ENCODE measurements around the gene PBX1. TPM values are rescaled to one million over a fixed set of nuclear protein-coding genes. Genes with fewer than 3 reads are reported as not detected.
A peak's percentile ranks its signal among the peaks of the same experiment; 100 is the strongest.

Gene PBX1
- polyA plus RNA-seq, 3 donors: 0.07 TPM; not detected in 2

DNA sequence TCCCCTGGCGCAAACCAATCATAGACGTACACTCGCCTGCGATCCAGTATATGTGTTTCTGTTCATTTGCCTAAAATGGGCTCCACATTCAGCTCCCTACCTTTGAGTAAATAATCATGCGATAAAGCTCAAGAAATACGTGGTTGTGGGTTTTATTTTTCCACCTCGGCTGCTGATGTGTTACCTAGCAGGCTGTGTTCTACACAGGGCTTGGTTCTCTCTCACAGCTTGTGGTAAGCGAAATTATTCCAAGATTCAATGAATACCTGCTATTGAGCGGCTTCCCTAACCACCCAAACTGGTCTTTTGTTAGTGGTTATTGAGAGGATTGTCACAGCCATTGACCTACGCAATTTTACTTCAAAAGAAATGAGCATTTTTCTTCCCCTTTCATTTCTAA, 180.2 kb downstream of the PBX1 start:
- Mint-ChIP-seq H3K36me3 (no peaks in the 10 kb centered on the region), H3K9me3 (peaks cover 0 to 2% (median 0%) of the 10 kb centered on the region in 7 donors), H3K27ac (no peak overlapping the region), H3K4me3 (no peak overlapping the region), H3K27me3 (ENCODE audit: low read depth in 3 of 3) (peaks cover 7 to 9% (median 8%) of the 10 kb centered on the region in 3 donors), H3K4me1 (no peaks in the 10 kb centered on the region)
- Histone ChIP-seq H3K4me2 (replicated peaks; ENCODE audit: extremely low read depth, low read length, poor library complexity, severe bottlenecking) (no peak overlapping the region), H4K20me1 (ENCODE audit: insufficient read depth, low read length) (no peaks in the 10 kb centered on the region), H2AFZ (ENCODE audit: insufficient read depth, low read depth, low read length, poor library complexity, severe bottlenecking) (no peak overlapping the region), H3K27me3 (ENCODE audit: control insufficient read depth in 2 of 2, insufficient read depth in 2 of 2, low read length in 2 of 2) (peaks cover 0 to 4% of the 10 kb centered on the region in 2 donors), H3K9ac (ENCODE audit: insufficient read depth, low read length, poor library complexity, severe bottlenecking) (no peak overlapping the region), H3K4me1 (ENCODE audit: control insufficient read depth in 1 of 2, insufficient read depth in 2 of 2, low read length in 2 of 2) (no peaks in the 10 kb centered on the region), H3K9me3 (replicated peaks in 1 of 2; ENCODE audit: control insufficient read depth in 1 of 2, insufficient read depth in 1 of 2, low read length in 2 of 2) (no peaks in the 10 kb centered on the region), H3K79me2 (ENCODE audit: insufficient read depth, low read length) (no peaks in the 10 kb centered on the region), H3K36me3 (replicated peaks in 1 of 2; ENCODE audit: control insufficient read depth in 1 of 2, insufficient read depth in 2 of 2, low read length in 2 of 2) (no peaks in the 10 kb centered on the region), H3K27ac (ENCODE audit: low read depth in 1 of 2, low read length in 2 of 2) (no peak overlapping the region), H3K4me3 (replicated peaks in 1 of 3; ENCODE audit: low read depth in 2 of 3, low read length in 3 of 3) (no peak overlapping the region)
- no peak for DNase-seq
- intact Hi-C loops (cut with micrococcal nuclease): no loop called here
- TF ChIP-seq, protein P1, sequence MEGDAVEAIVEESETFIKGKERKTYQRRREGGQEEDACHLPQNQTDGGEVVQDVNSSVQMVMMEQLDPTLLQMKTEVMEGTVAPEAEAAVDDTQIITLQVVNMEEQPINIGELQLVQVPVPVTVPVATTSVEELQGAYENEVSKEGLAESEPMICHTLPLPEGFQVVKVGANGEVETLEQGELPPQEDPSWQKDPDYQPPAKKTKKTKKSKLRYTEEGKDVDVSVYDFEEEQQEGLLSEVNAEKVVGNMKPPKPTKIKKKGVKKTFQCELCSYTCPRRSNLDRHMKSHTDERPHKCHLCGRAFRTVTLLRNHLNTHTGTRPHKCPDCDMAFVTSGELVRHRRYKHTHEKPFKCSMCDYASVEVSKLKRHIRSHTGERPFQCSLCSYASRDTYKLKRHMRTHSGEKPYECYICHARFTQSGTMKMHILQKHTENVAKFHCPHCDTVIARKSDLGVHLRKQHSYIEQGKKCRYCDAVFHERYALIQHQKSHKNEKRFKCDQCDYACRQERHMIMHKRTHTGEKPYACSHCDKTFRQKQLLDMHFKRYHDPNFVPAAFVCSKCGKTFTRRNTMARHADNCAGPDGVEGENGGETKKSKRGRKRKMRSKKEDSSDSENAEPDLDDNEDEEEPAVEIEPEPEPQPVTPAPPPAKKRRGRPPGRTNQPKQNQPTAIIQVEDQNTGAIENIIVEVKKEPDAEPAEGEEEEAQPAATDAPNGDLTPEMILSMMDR (IDR thresholded peaks at IDR 0.05): no peak
- WGBS (ENCODE audit: insufficient coverage): 100% methylated on average over 2 of the region's 10 CpGs

DNA sequence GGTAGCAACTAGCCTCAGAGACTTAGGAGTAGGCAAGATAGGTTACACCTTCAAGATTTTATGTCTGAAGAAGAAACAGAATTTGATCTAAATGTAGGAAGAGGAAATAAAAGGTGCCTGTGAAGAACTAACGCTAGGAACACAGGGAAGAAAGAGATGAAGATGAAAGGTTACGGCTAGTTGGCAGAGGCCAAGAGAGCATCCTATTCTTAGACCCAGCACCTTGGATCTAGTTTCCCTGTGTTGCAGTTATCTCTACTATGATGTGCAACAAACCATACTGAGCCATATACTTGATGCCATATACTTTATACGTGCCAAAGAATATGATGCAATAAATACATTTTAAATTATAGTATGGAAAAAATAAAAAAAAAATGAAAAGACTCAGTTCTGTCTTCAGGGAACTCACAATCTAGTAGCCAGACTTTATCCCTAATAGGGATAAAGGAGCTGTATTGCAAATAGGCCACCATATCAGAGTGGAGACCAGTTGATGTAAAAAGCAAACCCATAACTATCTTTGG, 181.1 kb downstream of the PBX1 start:
- peaks cover 7 to 11% (median 8%) of the 10 kb centered on the region in 3 donors for H3K27me3 Mint-ChIP-seq (ENCODE audit: low read depth in 3 of 3)
- H2AFZ ChIP-seq (ENCODE audit: insufficient read depth, low read depth, low read length, poor library complexity, severe bottlenecking): no peak overlapping the region

More for the DNA sequence above, 181.1 kb downstream of the PBX1 start:
- no peaks in the 10 kb centered on the region for H3K4me1 ChIP-seq (ENCODE audit: control insufficient read depth in 1 of 2, insufficient read depth in 2 of 2, low read length in 2 of 2)
- no peaks in the 10 kb centered on the region for H3K36me3 Mint-ChIP-seq
- no peak overlapping the region for H3K9ac ChIP-seq (ENCODE audit: insufficient read depth, low read length, poor library complexity, severe bottlenecking)
- intact Hi-C loops (cut with micrococcal nuclease): no loop called here
- no peaks in the 10 kb centered on the region for H3K36me3 ChIP-seq (replicated peaks in 1 of 2; ENCODE audit: control insufficient read depth in 1 of 2, insufficient read depth in 2 of 2, low read length in 2 of 2)
- no peak overlapping the region for H3K27ac ChIP-seq (ENCODE audit: low read depth in 1 of 2, low read length in 2 of 2)
- peaks cover 0 to 4% of the 10 kb centered on the region in 2 donors for H3K27me3 ChIP-seq (ENCODE audit: control insufficient read depth in 2 of 2, insufficient read depth in 2 of 2, low read length in 2 of 2)
- no peak overlapping the region for H3K4me2 ChIP-seq (replicated peaks; ENCODE audit: extremely low read depth, low read length, poor library complexity, severe bottlenecking)
- DNase-seq: no peak
- H3K27ac Mint-ChIP-seq: no peak overlapping the region
- H3K9me3 Mint-ChIP-seq: peaks cover 0 to 2% (median 0%) of the 10 kb centered on the region in 7 donors
- peak overlapping the region in 1 of 2 donors; percentile 49 for H3K4me3 Mint-ChIP-seq
- no CpG with 5 or more reads among the region's 3 CpGs for WGBS (ENCODE audit: insufficient coverage)
- H4K20me1 ChIP-seq (ENCODE audit: insufficient read depth, low read length): no peaks in the 10 kb centered on the region
- no peaks in the 10 kb centered on the region for H3K9me3 ChIP-seq (replicated peaks in 1 of 2; ENCODE audit: control insufficient read depth in 1 of 2, insufficient read depth in 1 of 2, low read length in 2 of 2)
- H3K79me2 ChIP-seq (ENCODE audit: insufficient read depth, low read length): no peaks in the 10 kb centered on the region
- H3K4me3 ChIP-seq (replicated peaks in 1 of 3; ENCODE audit: low read depth in 2 of 3, low read length in 3 of 3): no peak overlapping the region
- TF ChIP-seq, protein P1 (IDR thresholded peaks at IDR 0.05): no peak
- H3K4me1 Mint-ChIP-seq: no peaks in the 10 kb centered on the region

All from CD14-positive monocyte (primary cell).